H9 (cell line): ENCODE data around the gene SNPH. TPM values are rescaled to one million over a fixed set of nuclear protein-coding genes. Genes with fewer than 3 reads are reported as not detected.

Experiments
- DNase-seq: peaks from one replicate; pipeline ENCODE4 v3.0.0-alpha.2; 2017
- H2AFZ ChIP-seq: one replicate; pipeline ENCODE4 v1.6.1; 2013; ENCODE audit warnings: mild to moderate bottlenecking, low read length, control low read depth, moderate library complexity
- H2AK5ac ChIP-seq: 2 replicates; pipeline ENCODE4 v1.6.1; 2013; ENCODE audit warnings: low read length, control low read depth, mixed read lengths; ENCODE audit not compliant: insufficient read length
- H2BK120ac ChIP-seq: one replicate; pipeline ENCODE4 v1.6.1; 2013; ENCODE audit warnings: low read depth, mild to moderate bottlenecking, low read length, control low read depth, inconsistent platforms; ENCODE audit not compliant: poor library complexity, severe bottlenecking
- H2BK12ac ChIP-seq: 2 replicates; pipeline ENCODE4 v1.6.1; 2013; ENCODE audit warnings: low read length, control low read depth, mixed read lengths, low read depth; ENCODE audit not compliant: insufficient read length
- H2BK15ac ChIP-seq: 2 replicates; pipeline ENCODE4 v1.6.1; 2013; ENCODE audit warnings: low read depth, low read length, control low read depth
- H2BK20ac ChIP-seq: one replicate; pipeline ENCODE4 v1.6.1; 2013; ENCODE audit warnings: low read depth, mild to moderate bottlenecking, low read length, control low read depth, inconsistent platforms; ENCODE audit not compliant: poor library complexity, severe bottlenecking
- H2BK5ac ChIP-seq: 2 replicates; pipeline ENCODE4 v1.6.1; 2013; ENCODE audit warnings: low read length, control low read depth, mixed read lengths; ENCODE audit not compliant: insufficient read length
- H3K14ac ChIP-seq: 2 replicates; pipeline ENCODE4 v1.6.1; 2013; ENCODE audit warnings: low read length, control low read depth; ENCODE audit not compliant: insufficient read depth
- H3K18ac ChIP-seq: 2 replicates; pipeline ENCODE4 v1.6.1; 2013; ENCODE audit warnings: low read depth, mild to moderate bottlenecking, mixed read lengths, low read length, control low read depth; ENCODE audit not compliant: insufficient read length
- H3K23ac ChIP-seq: 2 replicates; pipeline ENCODE4 v1.6.1; 2013; ENCODE audit warnings: low read length, control low read depth, mixed read lengths, low read depth; ENCODE audit not compliant: insufficient read length
- H3K23me2 ChIP-seq: 2 replicates; pipeline ENCODE4 v1.6.1; 2013; ENCODE audit warnings: low read depth, mild to moderate bottlenecking, mixed read lengths, low read length, control low read depth; ENCODE audit not compliant: insufficient read length, poor library complexity, severe bottlenecking
- H3K27ac ChIP-seq: 2 replicates; pipeline ENCODE4 v1.5.1; 2013; ENCODE audit warnings: low read length, control low read depth, mixed read lengths, low read depth; ENCODE audit not compliant: insufficient read length
- H3K27me3 ChIP-seq: 2 replicates; pipeline ENCODE4 v1.6.1; 2013; ENCODE audit warnings: low read length, control low read depth, inconsistent platforms; ENCODE audit not compliant: insufficient read depth
- H3K4ac ChIP-seq: 2 replicates; pipeline ENCODE4 v1.6.1; 2013; ENCODE audit warnings: low read depth, mild to moderate bottlenecking, control low read depth, inconsistent platforms, low read length, moderate library complexity
- H3K4me1 ChIP-seq: 2 replicates; pipeline ENCODE4 v1.6.1; 2013; ENCODE audit warnings: low read length, control low read depth, inconsistent platforms; ENCODE audit not compliant: insufficient read depth
- H3K4me2 ChIP-seq: 2 replicates; pipeline ENCODE4 v1.6.1; 2013; ENCODE audit warnings: low read length, control low read depth, mixed read lengths; ENCODE audit not compliant: insufficient read length, insufficient read depth
- H3K56ac ChIP-seq: 2 replicates; pipeline ENCODE4 v1.6.1; 2013; ENCODE audit warnings: low read depth, mild to moderate bottlenecking, mixed read lengths, low read length, control low read depth; ENCODE audit not compliant: insufficient read length
- H3K79me1 ChIP-seq: 2 replicates; pipeline ENCODE4 v1.6.1; 2013; ENCODE audit warnings: low read depth, mild to moderate bottlenecking, moderate library complexity, low read length, control low read depth, inconsistent platforms; ENCODE audit not compliant: insufficient read depth, poor library complexity, severe bottlenecking
- H3K79me2 ChIP-seq: 2 replicates; pipeline ENCODE4 v1.6.1; 2013; ENCODE audit warnings: low read length, control low read depth, inconsistent platforms; ENCODE audit not compliant: insufficient read depth
- H3K9ac ChIP-seq: 2 replicates; pipeline ENCODE4 v1.6.1; 2013; ENCODE audit warnings: low read length, control low read depth, mixed read lengths; ENCODE audit not compliant: insufficient read length; ENCODE audit errors: extremely low read depth
- H3K9me3 ChIP-seq: one replicate; pipeline ENCODE4 v1.6.1; 2013; ENCODE audit warnings: low read depth, low read length, inconsistent platforms; ENCODE audit not compliant: control insufficient read depth
- H3T11ph ChIP-seq: one replicate; pipeline ENCODE4 v1.6.1; 2013; ENCODE audit warnings: mild to moderate bottlenecking, low read length, control low read depth, inconsistent platforms
- H4K20me1 ChIP-seq: one replicate; pipeline ENCODE4 v1.6.1; 2013; ENCODE audit not compliant: control insufficient read depth, insufficient read length, insufficient read depth
- H4K5ac ChIP-seq: 2 replicates; pipeline ENCODE4 v1.6.1; 2013; ENCODE audit warnings: low read depth, mild to moderate bottlenecking, mixed read lengths, low read length, control low read depth; ENCODE audit not compliant: insufficient read length
- H4K8ac ChIP-seq: replicated peaks from 2 replicates; pipeline ENCODE4 v1.6.1; 2013; ENCODE audit warnings: low read length, control low read depth, mixed read lengths, low read depth; ENCODE audit not compliant: insufficient read length
- H4K91ac ChIP-seq: 2 replicates; pipeline ENCODE4 v1.6.1; 2013; ENCODE audit warnings: low read depth, mild to moderate bottlenecking, moderate library complexity, mixed read lengths, low read length, control low read depth; ENCODE audit not compliant: insufficient read length
- H3K27ac Mint-ChIP-seq, 3 experiments: 2 replicates in 2 of 3; 3 replicates in 1 of 3; pipeline ENCODE4 v1.8.0; 2020 to 2021; ENCODE audit warnings: mixed read lengths in 3 of 3, mild to moderate bottlenecking in 1 of 3, moderate library complexity in 1 of 3
- H3K27me3 Mint-ChIP-seq: 2 replicates; pipeline ENCODE4 v1.8.0; 2021; ENCODE audit warnings: low read depth, mild to moderate bottlenecking, moderate library complexity, mixed read lengths
- H3K36me3 Mint-ChIP-seq, 3 experiments: 2 replicates in 2 of 3; 3 replicates in 1 of 3; pipeline ENCODE4 v1.8.0; 2020 to 2021; ENCODE audit warnings: low read depth in 3 of 3, mixed read lengths in 3 of 3; ENCODE audit not compliant: insufficient read depth in 1 of 3
- H3K4me1 Mint-ChIP-seq, 2 experiments: 2 replicates each; pipeline ENCODE4 v1.8.0; 2020; ENCODE audit warnings: mixed read lengths in 2 of 2
- H3K4me3 Mint-ChIP-seq, 2 experiments: 2 replicates in 1 of 2; 3 replicates in 1 of 2; pipeline ENCODE4 v1.8.0; 2020 to 2021; ENCODE audit warnings: mild to moderate bottlenecking in 2 of 2, mixed read lengths in 2 of 2, moderate library complexity in 1 of 2
- H3K9me3 Mint-ChIP-seq, 2 experiments: 2 replicates in 1 of 2; 3 replicates in 1 of 2; pipeline ENCODE4 v1.8.0; 2020; ENCODE audit warnings: mild to moderate bottlenecking in 2 of 2, mixed read lengths in 2 of 2, moderate library complexity in 1 of 2
- CTCF ChIP-seq: fragments of 200-600 bp; sonication (generic); conservative IDR thresholded peaks from 3 replicates; pipeline ENCODE4 v1.8.0; 2021; ENCODE audit warnings: antibody characterized with exemption, mild to moderate bottlenecking
- WGBS: extraction: QIAGEN DNeasy Blood & Tissue Kit; methylation state at CpG from one replicate; pipeline ENCODE4 v1.1.7; 2013; ENCODE audit warnings: missing lambda C conversion rate, low lambda C conversion rate, mixed read lengths; ENCODE audit not compliant: insufficient read length; ENCODE audit errors: extremely low coverage; 5-methylcytosine and 5-hydroxymethylcytosine counted together
- total RNA-seq: library from RNA; stranded (reverse); gene quantifications from 2 replicates; pipeline ENCODE4 v1.2.1, GENCODE V29; 2021

The SNPH gene
- total RNA-seq, 1 experiment from 2014 or later = 1.8 TPM

GRCh38 chr20:1302685-1303541, 36.8 kb downstream of the SNPH start:
- no peaks in the 10 kb centered on the region for H4K20me1 ChIP-seq
- Mint-ChIP-seq H3K27ac (no peak overlapping the region; a peak in 1 of 7 replicates), H3K9me3 (no peaks in the 10 kb centered on the region), H3K36me3 (no peaks in the 10 kb centered on the region; a peak in 1 of 7 replicates), H3K4me3 (no peak overlapping the region), H3K4me1 (peaks cover 12 to 21% of the 10 kb centered on the region in 2 experiments), H3K27me3 (no peaks in the 10 kb centered on the region)
- no peak overlapping the region for H3K4me2 ChIP-seq
- no peak overlapping the region for H2BK12ac ChIP-seq
- no peak overlapping the region for H3K9ac ChIP-seq
- no peak overlapping the region for H2AFZ ChIP-seq
- H3K27ac ChIP-seq = no peak overlapping the region
- H2BK20ac ChIP-seq = no peak overlapping the region
- no peak for DNase-seq
- H3K9me3 ChIP-seq = no peaks in the 10 kb centered on the region
- H3K79me2 ChIP-seq = no peaks in the 10 kb centered on the region
- no peak overlapping the region for H3K18ac ChIP-seq
- H3K27me3 ChIP-seq = no peaks in the 10 kb centered on the region
- no peaks in the 10 kb centered on the region for H3K23me2 ChIP-seq
- no peak overlapping the region for H3K14ac ChIP-seq
- no peak overlapping the region for H2BK15ac ChIP-seq
- no peak overlapping the region for H4K91ac ChIP-seq
- no peak for TF ChIP-seq CTCF
- H3K4me1 ChIP-seq = no peaks in the 10 kb centered on the region
- no peak overlapping the region for H4K5ac ChIP-seq
- no peak overlapping the region for H3K23ac ChIP-seq
- no peak overlapping the region for H2AK5ac ChIP-seq
- no CpG with 5 or more reads among the region's 12 CpGs for WGBS
- no peak overlapping the region for H2BK5ac ChIP-seq
- no peak overlapping the region for H4K8ac ChIP-seq
- no peak overlapping the region for H3T11ph ChIP-seq
- no peak overlapping the region for H3K56ac ChIP-seq
- no peak overlapping the region for H2BK120ac ChIP-seq
- no peak overlapping the region for H3K4ac ChIP-seq
- H3K79me1 ChIP-seq = no peaks in the 10 kb centered on the region
